ENCODE results near the gene AGTRAP. TPM values are rescaled to one million over a fixed set of nuclear protein-coding genes. Genes with fewer than 3 reads are reported as not detected.

AGTRAP gene
- polyA plus RNA-seq, 3 donors from 2014 or later: 319 to 591 (median 324) TPM

GRCh38 chr1:11748294-11749202 lies 12.6 kb downstream of the AGTRAP start:
- peak overlapping the region; percentile 51 to 88 (median 74) for H3K27ac Mint-ChIP-seq
- peaks cover 8 to 27% (median 20%) of the 10 kb centered on the region in 3 donors for H3K36me3 Mint-ChIP-seq
- peak overlapping the region; percentile 2 to 68 (median 61) for H3K4me3 Mint-ChIP-seq
- DNase-seq: no peak
- H3K4me1 Mint-ChIP-seq: peaks cover 33 to 38% of the 10 kb centered on the region in 2 donors
- no peaks in the 10 kb centered on the region for H3K9me3 Mint-ChIP-seq
- peaks cover 0 to 2% (median 1%) of the 10 kb centered on the region in 3 donors for H3K27me3 Mint-ChIP-seq (ENCODE audit: low read depth in 3 of 3)

DNA sequence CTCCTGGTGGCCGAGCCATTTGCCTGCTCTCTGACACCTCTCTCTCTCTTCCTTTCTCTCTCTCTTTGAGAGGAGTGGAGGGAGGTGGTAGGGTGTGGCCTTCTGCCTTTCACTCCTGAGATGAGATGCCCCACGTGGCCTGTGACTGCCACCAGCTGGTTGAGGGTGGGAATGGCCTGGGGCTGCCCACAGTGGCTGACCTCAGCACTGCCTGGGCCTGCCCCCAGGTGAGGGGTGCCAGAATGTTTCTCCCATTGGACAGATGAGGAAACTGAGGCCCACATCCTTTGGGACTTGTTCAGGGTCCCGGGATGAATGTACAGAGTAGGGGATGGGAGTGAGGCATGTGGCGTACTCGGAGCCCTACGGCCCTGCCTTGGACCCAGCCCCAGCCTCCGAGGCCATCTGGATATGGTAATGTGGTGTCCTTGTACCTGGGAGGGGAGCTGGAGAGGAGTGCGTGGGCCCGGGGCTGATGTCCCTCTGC lies 13.3 kb downstream of the AGTRAP start:
- peak; percentile 60 to 65 (median 62) for DNase-seq
- Mint-ChIP-seq H3K36me3 (peaks cover 8 to 27% (median 19%) of the 10 kb centered on the region in 3 donors), H3K9me3 (no peaks in the 10 kb centered on the region), H3K4me1 (peaks cover 33 to 38% of the 10 kb centered on the region in 2 donors), H3K27ac (peak overlapping the region; percentile 51 to 88 (median 74)), H3K27me3 (ENCODE audit: low read depth in 3 of 3) (peaks cover 0 to 2% (median 0%) of the 10 kb centered on the region in 3 donors), H3K4me3 (peak overlapping the region; percentile 2 to 68 (median 61))

DNA sequence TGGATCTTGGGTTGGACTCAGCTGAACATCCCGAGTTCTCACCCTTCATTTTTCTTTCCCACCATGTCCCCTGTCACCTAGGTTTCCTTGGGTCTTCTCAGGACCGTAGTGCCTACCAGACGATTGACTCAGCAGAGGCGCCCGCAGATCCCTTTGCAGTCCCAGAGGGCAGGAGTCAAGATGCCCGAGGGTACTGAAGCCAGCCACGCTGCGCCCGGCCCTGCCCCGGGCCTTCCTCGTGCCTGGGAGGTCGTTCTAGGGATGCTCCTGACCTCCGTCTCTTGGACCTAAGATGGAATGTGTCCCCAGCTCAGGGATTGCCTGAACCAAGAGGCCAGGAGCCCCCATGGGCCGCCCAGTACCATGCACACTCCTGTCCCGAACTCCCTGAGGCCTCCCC lies 14.1 kb downstream of the AGTRAP start:
- H3K9me3 Mint-ChIP-seq: no peaks in the 10 kb centered on the region
- no peak overlapping the region for H3K4me3 Mint-ChIP-seq
- no peak for DNase-seq
- peaks cover 0 to 2% (median 0%) of the 10 kb centered on the region in 3 donors for H3K27me3 Mint-ChIP-seq (ENCODE audit: low read depth in 3 of 3)
- H3K27ac Mint-ChIP-seq: no peak overlapping the region
- H3K4me1 Mint-ChIP-seq: peaks cover 33 to 35% of the 10 kb centered on the region in 2 donors
- peaks cover 8 to 27% (median 16%) of the 10 kb centered on the region in 3 donors for H3K36me3 Mint-ChIP-seq

- Mint-ChIP-seq H3K4me1 (peaks cover 22 to 28% of the 10 kb centered on the region in 2 donors), H3K9me3 (no peaks in the 10 kb centered on the region), H3K36me3 (peaks cover 6 to 17% (median 8%) of the 10 kb centered on the region in 3 donors), H3K27me3 (ENCODE audit: low read depth in 3 of 3) (peaks cover 0 to 2% (median 0%) of the 10 kb centered on the region in 3 donors), H3K27ac (no peak overlapping the region), H3K4me3 (no peak overlapping the region)
- DNase-seq: no peak
These were observed 15.2 kb downstream of the AGTRAP start for GRCh38 chr1:11751087-11751486.

- peak overlapping the region in 2 of 6 donors; percentile 16 to 39 for H3K27ac Mint-ChIP-seq
- H3K27me3 Mint-ChIP-seq (ENCODE audit: low read depth in 3 of 3): peaks cover 0 to 2% (median 0%) of the 10 kb centered on the region in 3 donors
- H3K4me3 Mint-ChIP-seq: no peak overlapping the region
- H3K9me3 Mint-ChIP-seq: no peaks in the 10 kb centered on the region
- H3K4me1 Mint-ChIP-seq: peaks cover 12 to 17% of the 10 kb centered on the region in 2 donors
- DNase-seq: no peak
- peaks cover 0 to 6% (median 0%) of the 10 kb centered on the region in 3 donors for H3K36me3 Mint-ChIP-seq
These were observed 16.6 kb downstream of the AGTRAP start for GRCh38 chr1:11752359-11753088.

DNA sequence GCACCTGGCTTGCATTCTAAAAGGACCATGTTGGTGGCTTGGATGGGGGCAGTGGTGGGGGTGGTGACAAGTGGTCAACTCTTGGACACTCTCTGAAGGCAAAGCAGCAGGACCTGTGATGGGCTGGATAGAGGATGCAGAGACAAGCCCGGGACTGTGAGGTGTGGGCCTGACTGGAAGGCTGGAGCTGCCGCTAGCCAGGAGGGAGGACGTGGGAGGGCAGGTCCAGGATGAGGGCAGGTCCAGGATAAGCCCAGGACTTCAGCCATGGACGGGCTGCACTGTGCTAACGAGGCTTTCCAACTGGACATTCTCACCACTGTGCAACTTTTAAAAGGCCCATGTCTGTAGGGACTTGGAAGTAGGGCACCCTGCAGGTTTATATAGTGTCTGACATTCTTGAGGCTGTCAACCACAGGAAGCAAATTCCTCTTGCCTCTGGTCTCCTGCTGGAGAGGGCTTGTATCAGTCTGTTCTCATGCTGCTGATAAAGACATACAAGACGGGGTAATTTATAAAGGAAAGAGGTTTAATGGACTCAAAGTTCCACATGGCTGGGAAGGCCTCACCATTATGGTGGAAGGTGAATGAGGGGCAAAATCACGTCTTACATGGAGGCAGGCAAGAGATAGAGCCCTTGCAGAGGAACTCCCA lies 17.7 kb downstream of the AGTRAP start:
- Mint-ChIP-seq H3K4me3 (no peak overlapping the region), H3K36me3 (peaks cover 0 to 6% (median 0%) of the 10 kb centered on the region in 3 donors), H3K27me3 (ENCODE audit: low read depth in 3 of 3) (peaks cover 0 to 3% (median 0%) of the 10 kb centered on the region in 3 donors), H3K9me3 (no peaks in the 10 kb centered on the region), H3K4me1 (peaks cover 8 to 15% of the 10 kb centered on the region in 2 donors), H3K27ac (peak overlapping the region in 5 of 6 donors; percentile 53 to 78 (median 57))
- DNase-seq: no peak

DNA sequence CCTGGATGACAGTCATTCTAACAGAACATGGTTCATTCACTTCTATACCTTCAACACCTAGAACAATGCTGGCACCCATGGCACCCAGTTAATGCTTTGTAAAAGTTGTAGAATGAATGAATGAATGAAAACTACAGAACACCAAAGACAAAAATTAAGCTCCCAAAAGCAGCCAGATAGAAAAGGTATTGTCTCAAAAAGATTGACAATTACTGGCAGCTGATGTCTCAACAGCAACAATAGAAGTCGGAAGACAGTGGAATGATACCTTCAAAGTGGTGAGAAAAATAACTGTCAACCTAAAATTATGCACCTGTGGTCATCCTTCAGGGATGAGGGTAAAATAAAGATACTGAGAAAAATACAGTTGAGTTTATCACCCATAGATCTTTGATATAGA lies 21.1 kb downstream of the AGTRAP start:
- peaks cover 6% of the 10 kb centered on the region in 2 donors for H3K4me1 Mint-ChIP-seq
- H3K4me3 Mint-ChIP-seq: no peak overlapping the region
- peaks cover 0 to 3% (median 0%) of the 10 kb centered on the region in 3 donors for H3K36me3 Mint-ChIP-seq
- H3K27me3 Mint-ChIP-seq (ENCODE audit: low read depth in 3 of 3): peaks cover 0 to 9% (median 7%) of the 10 kb centered on the region in 3 donors
- no peak overlapping the region for H3K27ac Mint-ChIP-seq
- H3K9me3 Mint-ChIP-seq: no peaks in the 10 kb centered on the region
- no peak for DNase-seq

- peaks cover 4 to 6% of the 10 kb centered on the region in 2 donors for H3K4me1 Mint-ChIP-seq
- H3K27me3 Mint-ChIP-seq (ENCODE audit: low read depth in 3 of 3): peaks cover 0 to 14% (median 9%) of the 10 kb centered on the region in 3 donors
These were observed 23.9 kb downstream of the AGTRAP start for GRCh38 chr1:11759791-11760190.

DNA sequence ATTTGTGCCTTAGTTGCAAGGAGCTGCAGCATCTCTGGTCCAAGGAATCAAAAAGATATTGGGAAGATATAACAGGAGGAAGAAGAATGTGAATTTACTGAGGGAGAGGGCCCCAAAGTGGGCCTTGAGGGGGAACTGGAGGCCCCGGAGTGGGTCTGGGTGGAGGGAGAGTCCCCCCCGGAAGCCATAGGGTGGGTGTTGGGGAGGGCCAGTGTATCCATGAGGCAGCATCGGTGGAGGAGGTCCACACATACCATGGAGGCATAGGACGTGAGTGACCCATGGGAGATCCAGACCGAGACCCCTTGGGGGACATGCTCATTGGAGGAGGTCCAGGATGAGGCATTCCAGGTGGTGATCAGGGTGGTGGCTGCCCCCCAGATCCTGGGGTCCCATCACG lies 25.3 kb downstream of the AGTRAP start:
- no peak for DNase-seq
- Mint-ChIP-seq H3K27ac (no peak overlapping the region), H3K27me3 (ENCODE audit: low read depth in 3 of 3) (peaks cover 4 to 14% (median 11%) of the 10 kb centered on the region in 3 donors), H3K4me3 (peak overlapping the region in 3 of 5 donors; percentile 44 to 60 (median 47)), H3K4me1 (peaks cover 4 to 6% of the 10 kb centered on the region in 2 donors), H3K36me3 (peaks cover 0 to 3% (median 0%) of the 10 kb centered on the region in 3 donors), H3K9me3 (no peaks in the 10 kb centered on the region)

More at GRCh38 chr1:11759791-11760190, 23.9 kb downstream of the AGTRAP start:
- no peak for DNase-seq
- Mint-ChIP-seq H3K9me3 (no peaks in the 10 kb centered on the region), H3K27ac (no peak overlapping the region), H3K4me3 (no peak overlapping the region), H3K36me3 (peaks cover 0 to 3% (median 0%) of the 10 kb centered on the region in 3 donors)

DNA sequence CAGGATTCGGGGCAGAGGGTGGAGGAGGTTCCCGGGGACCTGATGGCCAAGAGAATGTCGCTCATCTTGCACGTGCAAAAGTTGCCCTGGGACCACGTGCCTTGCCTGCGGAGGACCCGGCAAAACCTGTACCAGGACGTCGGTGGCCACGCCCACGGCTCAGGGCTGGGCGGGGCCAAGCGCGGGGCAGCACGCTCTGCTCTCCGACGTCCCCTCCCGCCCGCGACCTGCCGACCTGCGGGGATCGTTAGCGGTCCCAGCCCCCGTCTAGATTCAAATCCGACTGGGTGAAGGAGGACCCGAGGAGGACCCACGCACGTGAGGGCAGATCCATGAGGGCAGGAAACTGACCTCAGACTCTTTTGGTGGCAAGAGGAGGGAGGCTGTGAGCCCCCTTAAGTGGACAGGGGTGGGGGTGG lies 26.1 kb downstream of the AGTRAP start, which contains the start of gene C1orf167:
TSS of gene C1orf167 (plus strand) at position 206 of the 419 bp plus-strand sequence. CDS start 2,208 bp downstream, outside the sequence.
- Mint-ChIP-seq H3K4me3 (peak within 1 kb of the TSS in 4 of 5 donors; percentile 29 to 60 (median 46)), H3K4me1 (peaks cover 4 to 6% of the 10 kb centered on the region in 2 donors), H3K9me3 (no peaks in the 10 kb centered on the region), H3K27me3 (ENCODE audit: low read depth in 3 of 3) (peaks cover 4 to 14% (median 11%) of the 10 kb centered on the region in 3 donors), H3K27ac (no peak within 1 kb of the TSS), H3K36me3 (peaks cover 0 to 3% (median 0%) of the 10 kb centered on the region in 3 donors)
- peak in 2 of 3 donors; percentile 12 to 16 for DNase-seq

- Mint-ChIP-seq H3K4me3 (no peak overlapping the region), H3K36me3 (peaks cover 0 to 3% (median 0%) of the 10 kb centered on the region in 3 donors), H3K4me1 (peaks cover 4 to 6% of the 10 kb centered on the region in 2 donors), H3K9me3 (no peaks in the 10 kb centered on the region), H3K27ac (no peak overlapping the region), H3K27me3 (ENCODE audit: low read depth in 3 of 3) (peaks cover 4 to 13% (median 11%) of the 10 kb centered on the region in 3 donors)
- DNase-seq: no peak
These were observed 28.2 kb downstream of the AGTRAP start for GRCh38 chr1:11764115-11764514.

GRCh38 chr1:11764519-11764918 lies 28.6 kb downstream of the AGTRAP start:
- no peaks in the 10 kb centered on the region for H3K9me3 Mint-ChIP-seq
- H3K27ac Mint-ChIP-seq: no peak overlapping the region
- H3K27me3 Mint-ChIP-seq (ENCODE audit: low read depth in 3 of 3): peaks cover 4 to 13% (median 9%) of the 10 kb centered on the region in 3 donors
- DNase-seq: no peak
- peaks cover 4 to 6% of the 10 kb centered on the region in 2 donors for H3K4me1 Mint-ChIP-seq
- H3K4me3 Mint-ChIP-seq: no peak overlapping the region
- peaks cover 0 to 3% (median 0%) of the 10 kb centered on the region in 3 donors for H3K36me3 Mint-ChIP-seq

Measured in immature natural killer cell (primary cell).